Keratinocyte (primary cell): ENCODE measurements around the gene DNAH8. TPM values are rescaled to one million over a fixed set of nuclear protein-coding genes. Genes with fewer than 3 reads are reported as not detected.

Source experiments
- DNase-seq: peaks from one replicate; pipeline ENCODE4 v3.0.0-alpha.2; 2011; ENCODE audit warnings: low read depth, missing footprints, low spot score
- FAIRE-seq: peaks from 2 replicates; lab custom pipeline; 2011; peaks lifted over from hg19 to GRCh38; lab: Jason Lieb, UNC
- H2AFZ ChIP-seq: 2 replicates; pipeline ENCODE4 v1.6.0; 2012; ENCODE audit warnings: low read length, control low read depth, inconsistent platforms; ENCODE audit not compliant: control insufficient read depth
- H3K27ac ChIP-seq: 2 replicates; pipeline ENCODE4 v1.5.1; 2011; ENCODE audit warnings: low read length; ENCODE audit not compliant: control insufficient read depth, insufficient read depth
- H3K27me3 ChIP-seq: 3 replicates; pipeline ENCODE4 v1.6.0; 2011; ENCODE audit warnings: low read length; ENCODE audit not compliant: control insufficient read depth, insufficient read depth; ENCODE audit errors: extremely low read depth
- H3K36me3 ChIP-seq, 2 experiments: 2 replicates in 1 of 2; 3 replicates in 1 of 2; pipeline ENCODE4 v1.5.1; 2011; ENCODE audit warnings: low read length in 2 of 2, mild to moderate bottlenecking in 1 of 2; ENCODE audit not compliant: control insufficient read depth in 2 of 2, insufficient read depth in 2 of 2; ENCODE audit errors: extremely low read depth in 1 of 2
- H3K4me1 ChIP-seq: 3 replicates; pipeline ENCODE4 v1.5.1; 2011; ENCODE audit warnings: low read length; ENCODE audit not compliant: control insufficient read depth, insufficient read depth; ENCODE audit errors: extremely low read depth
- H3K4me2 ChIP-seq: 3 replicates; pipeline ENCODE4 v1.6.0; 2011; ENCODE audit warnings: low read depth, low read length; ENCODE audit not compliant: control insufficient read depth, insufficient read depth; ENCODE audit errors: extremely low read depth
- H3K4me3 ChIP-seq, 3 experiments: fragments of 200-600 bp in 1 of 3; sonication (generic) in 1 of 3; 2 replicates in 2 of 3; 3 replicates in 1 of 3; pipeline ENCODE4 v1.5.1; 2011 to 2016; ENCODE audit warnings: low read length in 3 of 3, mild to moderate bottlenecking in 3 of 3, control low read depth in 2 of 3, inconsistent platforms in 1 of 3, low read depth in 1 of 3, mixed read lengths in 1 of 3, mixed run types in 1 of 3, moderate library complexity in 1 of 3; ENCODE audit not compliant: control insufficient read depth in 2 of 3, insufficient read depth in 2 of 3; ENCODE audit errors: extremely low read depth in 1 of 3
- H3K79me2 ChIP-seq: 2 replicates; pipeline ENCODE4 v1.6.0; 2012; ENCODE audit warnings: low read length; ENCODE audit not compliant: control insufficient read depth, insufficient read depth
- H3K9ac ChIP-seq: 3 replicates; pipeline ENCODE4 v1.6.0; 2011; ENCODE audit warnings: low read length; ENCODE audit not compliant: control insufficient read depth, insufficient read depth; ENCODE audit errors: extremely low read depth
- H3K9me1 ChIP-seq: 3 replicates; pipeline ENCODE4 v1.6.0; 2011; ENCODE audit warnings: low read length; ENCODE audit not compliant: control insufficient read depth, insufficient read depth; ENCODE audit errors: extremely low read depth
- H3K9me3 ChIP-seq: 2 replicates; pipeline ENCODE4 v1.5.1; 2012; ENCODE audit warnings: low read depth, low read length; ENCODE audit not compliant: control insufficient read depth
- H4K20me1 ChIP-seq: 3 replicates; pipeline ENCODE4 v1.6.0; 2011; ENCODE audit warnings: low read length; ENCODE audit not compliant: control insufficient read depth, insufficient read depth; ENCODE audit errors: extremely low read depth
- EZH2 ChIP-seq: IDR thresholded peaks from one replicate; pipeline ENCODE4 v1.6.1; 2012; ENCODE audit warnings: inconsistent platforms, mild to moderate bottlenecking, low read length, moderate library complexity
- dilution Hi-C: fragments of 300-500 bp; cut with MboI; formaldehyde crosslinking; loops from one replicate; pipeline ENCODE4 v1.7.0; 2020; ENCODE audit warnings: low sequenced_read_pairs; ENCODE audit not compliant: extremely low pct_ligation_motif_present
- polyA plus RNA-seq, 5 experiments: library from polyadenylated mRNA; depleted of rRNA in 3 of 5; stranded (reverse) in 3 of 5; stranded (forward) in 1 of 5; unstranded in 1 of 5; fragments of >200 nt; gene quantifications; 1 replicate in 1 of 5; 2 replicates in 3 of 5; 3 replicates in 1 of 5; pipeline versions ENCODE4 v1.2.1 to v1.2.3, GENCODE V29; 2011 to 2012; ENCODE audit warnings: missing spikeins in 2 of 5, low read depth in 1 of 5, low replicate concordance in 1 of 5
- TF ChIP-seq, protein P1 (sequence below), 3 experiments: IDR thresholded peaks in 1 of 3; conservative IDR thresholded peaks in 1 of 3; optimal IDR thresholded peaks in 1 of 3; 2 replicates in 2 of 3; 3 replicates in 1 of 3; pipeline versions ENCODE3 to v1.5.1; 2011; ENCODE audit warnings: low read length in 3 of 3, mild to moderate bottlenecking in 3 of 3, moderate library complexity in 2 of 3, control low read depth in 1 of 3, inconsistent platforms in 1 of 3; ENCODE audit not compliant: insufficient read depth in 2 of 3; ENCODE audit errors: extremely low read depth in 1 of 3

Gene DNAH8
- polyA plus RNA-seq, 1 donor (not counting 4 experiments of a cell fraction or from before 2014, with no cell fraction given): 0.01 TPM

DNA sequence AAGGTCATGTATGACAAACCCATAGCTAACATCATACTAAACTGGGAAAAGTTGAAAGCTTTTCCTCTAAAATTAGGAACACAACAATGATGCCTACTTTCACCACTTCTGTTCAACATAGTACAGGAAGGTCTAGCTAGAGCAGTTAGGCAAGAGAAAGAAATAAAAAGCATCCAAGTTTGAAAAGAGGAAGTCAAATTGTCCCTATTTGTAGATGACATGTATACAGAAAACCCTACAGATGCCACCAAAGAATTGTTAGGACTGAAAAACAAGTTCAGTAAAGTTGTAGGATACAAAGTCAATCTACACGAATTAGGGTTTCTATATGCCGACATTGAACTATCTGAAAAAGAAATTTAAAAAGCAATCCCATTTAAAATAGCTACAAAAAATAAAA lies 244.0 kb downstream of the DNAH8 start:
- no peak overlapping the region for H3K4me2 ChIP-seq
- peaks cover 5% of the 10 kb centered on the region for H3K4me1 ChIP-seq

DNA sequence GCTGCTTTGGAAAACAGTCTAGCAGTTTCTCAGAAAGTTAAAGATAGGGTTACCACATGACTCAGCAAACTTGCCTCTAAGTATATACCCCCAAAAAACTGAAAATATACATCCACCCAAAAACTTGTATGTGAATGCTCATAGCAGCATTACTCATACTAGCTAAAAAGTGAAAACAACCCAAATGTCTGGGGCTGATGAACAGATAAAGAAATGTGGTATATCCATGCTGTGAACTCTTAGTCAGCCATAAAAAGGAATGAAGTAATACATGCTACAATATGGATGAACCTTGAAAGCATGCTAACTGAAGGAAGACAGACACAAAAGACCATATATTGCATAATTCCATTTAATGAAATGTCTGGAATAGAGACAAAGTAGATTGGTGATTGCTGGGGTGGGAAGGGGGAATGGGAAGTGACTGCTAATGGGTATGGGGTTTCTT lies 253.6 kb downstream of the DNAH8 start:
- H3K36me3 ChIP-seq: no peaks in the 10 kb centered on the region
- no peak for FAIRE-seq

More for the DNA sequence above, 244.0 kb downstream of the DNAH8 start:
- no peaks in the 10 kb centered on the region for H4K20me1 ChIP-seq
- H3K27me3 ChIP-seq: no peaks in the 10 kb centered on the region
- H3K4me3 ChIP-seq: no peak overlapping the region
- no peaks in the 10 kb centered on the region for H3K36me3 ChIP-seq
- DNase-seq: no peak
- no peaks in the 10 kb centered on the region for H3K9me1 ChIP-seq
- no peaks in the 10 kb centered on the region for H3K79me2 ChIP-seq
- dilution Hi-C loops: no loop called here
- no peak overlapping the region for H2AFZ ChIP-seq
- TF ChIP-seq EZH2: no peak
- no peaks in the 10 kb centered on the region for H3K9me3 ChIP-seq
- H3K27ac ChIP-seq: no peak overlapping the region
- H3K9ac ChIP-seq: no peak overlapping the region
- FAIRE-seq: no peak

More for the DNA sequence above, 253.6 kb downstream of the DNAH8 start:
- H4K20me1 ChIP-seq: no peaks in the 10 kb centered on the region
- H3K4me3 ChIP-seq: no peak overlapping the region
- H3K79me2 ChIP-seq: no peaks in the 10 kb centered on the region
- no peak overlapping the region for H3K9ac ChIP-seq
- dilution Hi-C loops: no loop called here
- H3K9me1 ChIP-seq: no peaks in the 10 kb centered on the region
- no peak overlapping the region for H3K27ac ChIP-seq
- no peaks in the 10 kb centered on the region for H3K9me3 ChIP-seq
- H3K4me1 ChIP-seq: no peaks in the 10 kb centered on the region
- no peak for DNase-seq
- no peak overlapping the region for H2AFZ ChIP-seq
- no peak for TF ChIP-seq EZH2
- TF ChIP-seq, protein P1, sequence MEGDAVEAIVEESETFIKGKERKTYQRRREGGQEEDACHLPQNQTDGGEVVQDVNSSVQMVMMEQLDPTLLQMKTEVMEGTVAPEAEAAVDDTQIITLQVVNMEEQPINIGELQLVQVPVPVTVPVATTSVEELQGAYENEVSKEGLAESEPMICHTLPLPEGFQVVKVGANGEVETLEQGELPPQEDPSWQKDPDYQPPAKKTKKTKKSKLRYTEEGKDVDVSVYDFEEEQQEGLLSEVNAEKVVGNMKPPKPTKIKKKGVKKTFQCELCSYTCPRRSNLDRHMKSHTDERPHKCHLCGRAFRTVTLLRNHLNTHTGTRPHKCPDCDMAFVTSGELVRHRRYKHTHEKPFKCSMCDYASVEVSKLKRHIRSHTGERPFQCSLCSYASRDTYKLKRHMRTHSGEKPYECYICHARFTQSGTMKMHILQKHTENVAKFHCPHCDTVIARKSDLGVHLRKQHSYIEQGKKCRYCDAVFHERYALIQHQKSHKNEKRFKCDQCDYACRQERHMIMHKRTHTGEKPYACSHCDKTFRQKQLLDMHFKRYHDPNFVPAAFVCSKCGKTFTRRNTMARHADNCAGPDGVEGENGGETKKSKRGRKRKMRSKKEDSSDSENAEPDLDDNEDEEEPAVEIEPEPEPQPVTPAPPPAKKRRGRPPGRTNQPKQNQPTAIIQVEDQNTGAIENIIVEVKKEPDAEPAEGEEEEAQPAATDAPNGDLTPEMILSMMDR (optimal IDR thresholded peaks at IDR 0.05 in 1 of 3, IDR thresholded peaks at IDR 0.05 in 1 of 3, conservative IDR thresholded peaks at IDR 0.05 in 1 of 3; ENCODE audit: extremely low read depth in 1 of 3, insufficient read depth in 2 of 3, low read length in 3 of 3): no peak
- H3K4me2 ChIP-seq: no peak overlapping the region
- peaks cover 3% of the 10 kb centered on the region for H3K27me3 ChIP-seq
